IPS-15b (cell line): ENCODE measurements around the gene TFAP2A.

Source experiments
- H3K27me3 ChIP-seq: one replicate; pipeline ENCODE4 v1.6.1; 2013; ENCODE audit warnings: low read length; ENCODE audit not compliant: control insufficient read depth, insufficient read depth
- H3K36me3 ChIP-seq: one replicate; pipeline ENCODE4 v1.6.1; 2013; ENCODE audit warnings: low read length; ENCODE audit not compliant: control insufficient read depth, insufficient read depth
- H3K4me1 ChIP-seq: one replicate; pipeline ENCODE4 v1.6.1; 2013; ENCODE audit warnings: mild to moderate bottlenecking, low read length; ENCODE audit not compliant: control insufficient read depth, insufficient read depth
- H3K4me3 ChIP-seq: one replicate; pipeline ENCODE4 v1.5.1; 2013; ENCODE audit warnings: low read depth, low read length
- H3K9ac ChIP-seq: one replicate; pipeline ENCODE4 v1.6.1; 2013; ENCODE audit warnings: low read depth, mild to moderate bottlenecking, low read length
- H3K9me3 ChIP-seq: one replicate; pipeline ENCODE4 v1.6.1; 2013; ENCODE audit warnings: mild to moderate bottlenecking, low read length; ENCODE audit not compliant: control insufficient read depth, insufficient read depth

The TFAP2A gene

DNA sequence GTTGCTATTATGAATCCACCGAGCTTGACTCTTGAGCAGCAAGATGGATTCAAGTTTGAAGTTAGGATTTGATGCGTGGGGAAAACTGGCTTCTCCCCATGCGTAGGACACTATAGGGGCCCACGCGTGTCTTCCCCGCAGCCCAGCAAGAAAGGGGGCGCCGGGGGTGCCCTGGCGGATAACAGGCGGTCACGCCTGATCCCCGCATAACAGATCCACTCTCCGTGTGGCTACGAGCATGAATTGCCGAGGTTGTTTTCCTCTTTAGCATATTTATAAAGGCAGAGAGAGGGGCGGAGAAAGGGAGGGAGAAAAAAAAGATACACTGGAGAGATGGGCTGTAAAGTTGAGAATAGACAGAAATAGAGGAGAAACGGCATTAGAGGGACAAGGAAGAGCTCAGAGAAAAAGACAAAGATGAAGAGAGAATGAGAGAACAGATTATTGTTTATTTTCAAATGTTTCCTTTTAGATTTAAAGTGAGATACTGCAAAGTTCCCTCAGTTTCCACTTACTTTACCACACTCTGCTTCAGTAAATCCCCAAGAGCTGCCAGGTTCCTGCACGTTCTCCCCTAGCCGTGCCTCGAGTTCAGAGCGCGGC lies 32.0 kb downstream of the TFAP2A start:
- Histone ChIP-seq H3K4me3 (peak overlapping the region; percentile 35), H3K27me3 (peaks cover 95% of the 10 kb centered on the region)

DNA sequence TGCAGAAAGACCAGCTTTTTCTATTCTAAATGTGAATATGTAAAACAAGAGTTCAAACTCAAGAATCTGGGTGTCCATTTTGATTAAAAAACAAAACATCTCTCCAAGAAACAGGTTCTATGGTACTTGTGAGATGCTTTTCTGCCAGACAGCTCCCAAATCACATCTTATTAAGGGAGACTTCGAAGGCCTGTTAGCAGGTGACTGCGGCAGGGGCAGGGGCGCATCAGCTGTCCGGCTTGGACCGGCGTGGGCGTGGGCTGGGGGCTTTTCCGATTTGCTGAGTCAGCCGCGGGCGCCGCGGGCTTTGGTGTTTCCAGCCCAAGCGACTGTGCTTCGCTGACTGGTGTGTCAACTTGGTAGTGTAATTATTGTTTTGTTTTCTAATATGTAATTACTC lies 32.6 kb downstream of the TFAP2A start:
- Histone ChIP-seq H3K4me3 (peak overlapping the region; percentile 21), H3K9me3 (no peaks in the 10 kb centered on the region), H3K36me3 (no peaks in the 10 kb centered on the region), H3K9ac (no peak overlapping the region), H3K27me3 (peaks cover 94% of the 10 kb centered on the region), H3K4me1 (peaks cover 17% of the 10 kb centered on the region)

More for the DNA sequence above, 32.0 kb downstream of the TFAP2A start:
- Histone ChIP-seq H3K36me3 (no peaks in the 10 kb centered on the region), H3K9me3 (no peaks in the 10 kb centered on the region), H3K9ac (no peak overlapping the region), H3K4me1 (peaks cover 17% of the 10 kb centered on the region)

DNA sequence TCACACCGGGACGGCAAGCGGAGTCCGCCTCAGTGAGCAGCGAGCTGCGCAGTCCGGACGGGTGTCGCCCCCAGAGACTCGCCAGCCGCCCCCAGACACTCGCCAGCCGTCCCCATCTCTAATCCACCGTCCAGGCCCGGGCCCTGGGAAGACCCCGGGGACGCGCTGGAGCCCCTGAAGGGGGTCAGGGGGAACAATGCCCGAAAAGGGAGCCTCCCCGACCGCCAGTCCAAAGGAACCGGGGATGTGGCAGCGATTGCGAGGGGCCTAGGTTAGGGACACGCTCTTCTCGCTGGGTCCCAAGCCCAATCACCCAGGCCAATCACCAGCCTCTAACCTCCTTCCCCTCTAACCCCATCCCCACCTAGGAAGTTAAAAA lies 33.1 kb downstream of the TFAP2A start:
- H3K9ac ChIP-seq: no peak overlapping the region
- H3K27me3 ChIP-seq: peaks cover 94% of the 10 kb centered on the region
- H3K36me3 ChIP-seq: no peaks in the 10 kb centered on the region
- H3K4me3 ChIP-seq: peak overlapping the region; percentile 32
- peaks cover 12% of the 10 kb centered on the region for H3K4me1 ChIP-seq
- H3K9me3 ChIP-seq: no peaks in the 10 kb centered on the region

DNA sequence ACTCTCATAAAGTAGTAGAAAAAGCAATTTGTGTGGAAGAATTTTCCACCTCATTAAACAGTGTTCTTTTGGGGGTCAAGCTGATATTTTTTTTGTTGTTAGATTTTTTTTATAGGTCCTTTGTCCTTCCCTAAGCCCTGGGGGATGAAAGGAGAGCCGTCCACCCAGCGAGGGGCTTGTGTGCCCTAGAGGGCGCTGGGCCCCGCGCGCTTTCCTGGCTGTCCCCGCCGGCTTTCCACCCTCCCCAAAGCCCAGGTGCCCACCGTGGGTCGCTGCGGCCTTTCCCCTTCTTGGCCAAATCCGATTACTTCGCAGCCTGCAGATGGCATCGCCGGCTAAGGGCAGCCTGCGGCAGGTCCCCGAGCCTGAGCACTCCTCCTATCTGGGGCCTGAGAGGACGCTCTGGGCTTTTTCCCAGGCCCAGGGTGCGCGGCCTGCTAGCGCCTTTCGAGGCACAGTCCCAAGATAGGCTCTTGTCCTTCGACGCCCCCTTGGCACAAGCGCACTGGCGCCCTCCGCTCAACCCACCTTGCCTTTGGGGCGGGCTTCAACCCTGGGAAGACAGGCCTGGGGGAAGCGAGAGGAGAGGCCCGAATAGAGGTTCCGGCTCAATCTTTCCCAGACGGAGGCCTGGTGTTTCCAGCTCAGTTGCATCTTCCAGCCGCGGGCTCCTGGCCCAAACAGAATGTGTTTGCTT lies 33.6 kb downstream of the TFAP2A start:
- Histone ChIP-seq H3K9me3 (no peaks in the 10 kb centered on the region), H3K4me3 (peak overlapping the region; percentile 32), H3K27me3 (peaks cover 90% of the 10 kb centered on the region), H3K4me1 (peaks cover 6% of the 10 kb centered on the region), H3K36me3 (no peaks in the 10 kb centered on the region), H3K9ac (no peak overlapping the region)

DNA sequence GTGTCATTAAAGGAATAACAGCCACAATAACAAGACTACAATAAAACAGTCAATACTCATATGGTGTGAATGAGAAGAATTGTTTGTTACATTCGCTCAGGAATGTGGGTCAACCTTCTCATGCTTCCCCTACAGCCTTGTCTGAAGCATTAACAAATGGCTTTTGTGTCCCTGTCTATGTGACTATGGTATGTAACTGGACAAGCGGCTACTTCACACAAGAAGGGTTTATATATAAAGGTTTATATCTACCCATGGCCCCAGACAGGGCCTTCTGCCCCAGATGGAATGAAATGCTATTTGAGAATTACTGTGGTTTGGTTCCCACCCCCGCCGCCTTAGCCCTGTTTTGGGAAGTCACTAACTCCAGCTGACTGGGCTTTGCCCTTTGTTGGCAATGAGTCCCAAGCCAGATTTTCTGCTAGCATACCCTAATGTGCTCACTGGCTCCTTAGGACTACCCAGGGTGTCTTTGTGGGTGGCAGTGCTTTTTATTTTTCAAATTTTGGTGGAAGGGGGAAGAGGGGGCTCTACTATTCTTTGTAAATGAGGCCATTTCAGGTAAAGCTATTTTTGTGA lies 39.4 kb downstream of the TFAP2A start:
- H3K36me3 ChIP-seq: no peaks in the 10 kb centered on the region

DNA sequence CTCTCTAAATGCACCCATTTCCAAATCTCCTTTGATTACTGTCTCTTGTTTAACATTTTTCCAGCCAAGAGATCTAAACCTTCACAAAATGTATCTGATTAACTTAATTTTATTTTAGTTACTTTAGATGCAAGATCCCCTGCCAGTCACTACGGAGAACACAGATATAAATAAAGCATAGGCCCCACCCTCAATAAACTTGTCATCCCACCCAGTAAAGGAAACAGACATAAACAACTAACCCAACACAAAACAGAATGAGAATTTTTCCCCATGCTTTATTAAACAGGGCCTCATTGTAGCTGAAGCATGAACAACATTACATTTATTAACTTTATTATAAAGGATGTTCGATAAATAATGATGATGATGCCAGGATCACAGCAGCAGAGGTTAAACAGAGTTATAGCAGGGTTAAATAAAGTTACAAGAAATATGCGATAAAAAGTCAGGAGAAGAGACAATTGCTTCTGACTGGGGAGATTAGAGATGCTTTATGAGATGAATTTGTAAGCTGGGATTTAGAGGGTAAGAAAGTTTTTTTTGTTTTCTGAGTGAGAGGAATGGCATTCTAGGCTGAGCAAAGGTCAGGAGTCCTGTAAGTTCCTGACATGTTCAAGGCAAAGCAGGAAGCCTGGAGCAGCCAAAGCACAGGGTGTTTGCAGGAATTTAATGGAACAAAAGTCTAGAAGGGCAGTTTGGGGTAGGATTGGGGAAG lies 41.1 kb downstream of the TFAP2A start:
- Histone ChIP-seq H3K4me3 (no peak overlapping the region), H3K9me3 (no peaks in the 10 kb centered on the region), H3K36me3 (no peaks in the 10 kb centered on the region), H3K27me3 (peaks cover 25% of the 10 kb centered on the region), H3K4me1 (peaks cover 3% of the 10 kb centered on the region), H3K9ac (no peak overlapping the region)

More for the DNA sequence above, 39.4 kb downstream of the TFAP2A start:
- Histone ChIP-seq H3K9ac (no peak overlapping the region), H3K27me3 (peaks cover 36% of the 10 kb centered on the region), H3K4me3 (no peak overlapping the region), H3K9me3 (no peaks in the 10 kb centered on the region), H3K4me1 (peaks cover 3% of the 10 kb centered on the region)

DNA sequence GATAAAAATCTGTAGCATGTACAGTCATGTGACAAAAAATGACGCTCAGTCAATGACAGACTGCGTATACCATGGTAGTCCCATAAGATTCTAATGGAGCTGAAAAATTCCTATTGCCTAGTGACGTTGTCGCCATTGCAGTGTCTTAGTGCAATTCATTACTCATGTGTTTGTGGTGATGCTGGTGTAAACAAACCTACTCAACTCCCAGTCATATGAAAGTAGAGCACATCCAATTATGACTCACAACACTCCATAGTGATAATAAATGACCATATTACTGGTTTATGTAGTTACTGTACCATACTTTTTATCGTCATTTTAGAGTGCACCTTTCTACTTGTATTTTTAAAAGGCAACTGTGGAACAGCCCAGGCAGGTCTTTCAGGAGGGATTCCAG lies 45.0 kb downstream of the TFAP2A start:
- Histone ChIP-seq H3K9ac (no peak overlapping the region), H3K36me3 (no peaks in the 10 kb centered on the region), H3K9me3 (no peaks in the 10 kb centered on the region), H3K4me1 (no peaks in the 10 kb centered on the region), H3K27me3 (peaks cover 2% of the 10 kb centered on the region), H3K4me3 (no peak overlapping the region)

DNA sequence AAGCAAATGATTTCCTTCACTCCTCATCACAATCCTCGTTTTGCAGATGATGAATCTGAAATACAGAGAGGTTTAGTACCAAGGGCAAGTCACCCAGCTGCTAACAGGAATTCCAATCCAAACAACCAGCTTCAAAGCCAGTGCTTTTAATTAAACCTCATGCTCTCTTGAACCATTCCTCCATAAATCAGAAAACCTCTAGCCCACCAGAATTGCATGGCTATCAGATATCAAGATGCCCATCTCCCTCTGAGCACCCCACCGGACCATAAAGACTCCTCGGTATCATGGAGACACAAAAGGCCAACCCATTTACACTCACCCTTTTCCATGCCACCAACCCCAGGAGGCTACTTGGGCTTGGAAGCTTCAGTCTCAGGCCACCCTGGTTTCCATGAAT lies 46.0 kb downstream of the TFAP2A start:
- Histone ChIP-seq H3K27me3 (peaks cover 2% of the 10 kb centered on the region), H3K4me3 (no peak overlapping the region), H3K36me3 (no peaks in the 10 kb centered on the region), H3K4me1 (no peaks in the 10 kb centered on the region), H3K9me3 (no peaks in the 10 kb centered on the region), H3K9ac (no peak overlapping the region)

DNA sequence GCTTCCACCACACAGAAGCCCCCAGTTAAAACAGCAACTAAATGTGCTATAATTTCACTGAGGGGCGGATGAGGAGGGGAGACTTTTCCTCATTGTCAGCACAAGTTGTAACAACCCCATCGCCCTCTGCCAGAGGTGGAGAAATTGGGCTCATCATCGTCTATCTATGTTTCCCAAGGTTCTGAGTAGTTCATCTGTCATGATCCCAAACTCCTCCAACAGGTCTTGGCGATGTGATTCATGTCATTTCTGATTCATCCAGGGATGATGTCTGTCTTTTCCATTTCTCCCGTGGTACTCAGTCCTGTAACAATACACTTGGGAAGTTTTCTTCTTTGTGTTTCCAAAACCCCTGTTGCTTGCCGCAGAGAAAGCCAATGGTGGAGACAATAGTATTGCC lies 51.0 kb downstream of the TFAP2A start:
- no peak overlapping the region for H3K9ac ChIP-seq
- no peak overlapping the region for H3K4me3 ChIP-seq
- no peaks in the 10 kb centered on the region for H3K36me3 ChIP-seq
- no peaks in the 10 kb centered on the region for H3K4me1 ChIP-seq
- no peaks in the 10 kb centered on the region for H3K9me3 ChIP-seq
- no peaks in the 10 kb centered on the region for H3K27me3 ChIP-seq

DNA sequence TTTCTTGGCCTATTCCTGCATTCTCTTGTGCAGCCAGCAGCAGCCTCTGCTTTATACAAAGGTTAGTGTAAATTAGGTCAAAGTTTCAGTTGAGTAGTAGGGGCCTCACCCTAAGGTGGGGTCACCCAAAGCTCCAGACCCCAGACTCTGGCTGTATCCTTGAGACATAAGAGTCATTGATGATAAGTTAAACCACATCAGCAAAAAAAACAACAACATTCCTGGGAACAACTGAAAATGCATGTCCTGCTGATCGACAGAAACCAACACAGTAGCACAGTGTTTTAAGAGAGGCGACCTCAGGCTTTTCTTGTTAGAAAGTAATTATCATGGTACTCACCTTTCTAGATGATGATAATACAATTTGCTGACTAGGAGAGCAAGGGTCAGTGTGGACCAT lies 52.6 kb downstream of the TFAP2A start:
- Histone ChIP-seq H3K4me1 (no peaks in the 10 kb centered on the region), H3K9me3 (no peaks in the 10 kb centered on the region), H3K36me3 (no peaks in the 10 kb centered on the region), H3K27me3 (no peaks in the 10 kb centered on the region), H3K9ac (no peak overlapping the region), H3K4me3 (no peak overlapping the region)

DNA sequence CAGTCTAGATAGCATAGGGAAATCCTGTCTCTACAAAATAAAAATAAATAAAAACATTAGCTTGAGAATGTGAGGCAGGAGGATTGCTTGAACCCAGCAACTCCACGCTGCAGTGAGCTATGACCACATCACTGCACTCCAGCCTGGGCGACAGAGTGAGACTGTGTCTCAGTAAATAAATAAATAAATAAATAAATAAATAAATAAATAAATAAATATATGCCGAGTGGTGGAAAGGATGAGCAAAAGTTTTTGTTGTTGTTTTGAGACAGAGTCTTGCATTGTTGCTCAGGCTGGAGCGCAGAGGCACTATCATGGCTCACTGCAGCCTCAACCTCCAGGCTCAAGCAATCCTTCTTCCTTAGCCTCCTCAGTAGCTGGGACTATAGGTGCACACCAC lies 53.4 kb downstream of the TFAP2A start:
- Histone ChIP-seq H3K27me3 (no peaks in the 10 kb centered on the region), H3K9me3 (no peaks in the 10 kb centered on the region), H3K36me3 (no peaks in the 10 kb centered on the region), H3K9ac (no peak overlapping the region), H3K4me1 (no peaks in the 10 kb centered on the region), H3K4me3 (no peak overlapping the region)
